IgD-negative memory B cell (primary cell): ENCODE measurements around the gene E4F1. TPM values are rescaled to one million over a fixed set of nuclear protein-coding genes. Genes with fewer than 3 reads are reported as not detected.
A peak's percentile ranks its signal among the peaks of the same experiment; 100 is the strongest.
"Not testable (repeated sequence)": the region's sequence is repeated elsewhere in the genome, so short reads cannot be mapped to it uniquely, and the experiment has no call there.

Experiments
- H3K27ac Mint-ChIP-seq, 3 donors: one replicate each; pipeline ENCODE4 v1.8.0; 2020 to 2022; ENCODE audit warnings: mild to moderate bottlenecking in 3 of 3, mixed read lengths in 3 of 3, moderate library complexity in 1 of 3
- H3K27me3 Mint-ChIP-seq: one replicate; pipeline ENCODE4 v1.8.0; 2021; ENCODE audit warnings: mixed read lengths
- H3K36me3 Mint-ChIP-seq: one replicate; pipeline ENCODE4 v1.8.0; 2020; ENCODE audit warnings: mild to moderate bottlenecking, mixed read lengths
- H3K4me1 Mint-ChIP-seq, 3 donors: one replicate each; pipeline ENCODE4 v1.8.0; 2020 to 2022; ENCODE audit warnings: mixed read lengths in 3 of 3, mild to moderate bottlenecking in 1 of 3
- H3K4me3 Mint-ChIP-seq, 4 donors: one replicate each; pipeline ENCODE4 v1.8.0; 2020 to 2022; ENCODE audit warnings: mild to moderate bottlenecking in 4 of 4, mixed read lengths in 4 of 4, moderate library complexity in 3 of 4
- H3K9me3 Mint-ChIP-seq, 3 donors: one replicate each; pipeline ENCODE4 v1.8.0; 2020 to 2021; ENCODE audit warnings: mixed read lengths in 3 of 3, mild to moderate bottlenecking in 1 of 3
- polyA plus RNA-seq: library from polyadenylated mRNA; unstranded; fragments of 300-500 nt; fragmentation: Illumina TruSeq; gene quantifications from one replicate; pipeline ENCODE4 v1.2.3, GENCODE V29; 2021

E4F1 gene
- polyA plus RNA-seq, 1 donor from 2014 or later: 23.2 TPM

- Mint-ChIP-seq H3K27me3 (peaks cover 32% of the 10 kb centered on the region), H3K27ac (no peak within 1 kb of the TSS), H3K4me3 (peak within 1 kb of the TSS in 3 of 4 donors; percentile 41 to 79 (median 70)), H3K9me3 (no peaks in the 10 kb centered on the region), H3K36me3 (peaks cover 1% of the 10 kb centered on the region), H3K4me1 (peaks cover 0 to 3% (median 3%) of the 10 kb centered on the region in 3 donors)
Observed at GRCh38 chr16:2196162-2196980, 27.0 kb upstream of the E4F1 start, which contains the start of gene CASKIN1. Gene CASKIN1, minus strand, starts transcription at chr16:2196605. Its CDS starts 173 bp downstream, at chr16:2196432.

- H3K9me3 Mint-ChIP-seq: no peaks in the 10 kb centered on the region
- peaks cover 0 to 3% (median 3%) of the 10 kb centered on the region in 3 donors for H3K4me1 Mint-ChIP-seq
- H3K27me3 Mint-ChIP-seq: peaks cover 32% of the 10 kb centered on the region
- peak overlapping the region in 2 of 4 donors; percentile 34 to 70 for H3K4me3 Mint-ChIP-seq
- no peak overlapping the region for H3K27ac Mint-ChIP-seq
- peaks cover 4% of the 10 kb centered on the region for H3K36me3 Mint-ChIP-seq
Observed at GRCh38 chr16:2196981-2197511, 26.3 kb upstream of the E4F1 start.

- Mint-ChIP-seq H3K4me3 (peak overlapping the region in 2 of 4 donors; percentile 55 to 83), H3K36me3 (peaks cover 4% of the 10 kb centered on the region), H3K4me1 (peaks cover 0 to 4% (median 3%) of the 10 kb centered on the region in 3 donors), H3K27me3 (peaks cover 29% of the 10 kb centered on the region), H3K27ac (no peak overlapping the region), H3K9me3 (no peaks in the 10 kb centered on the region)
Observed at GRCh38 chr16:2197765-2198164, 25.6 kb upstream of the E4F1 start.

- H3K4me1 Mint-ChIP-seq: peaks cover 0 to 4% (median 3%) of the 10 kb centered on the region in 3 donors
- H3K27me3 Mint-ChIP-seq: peaks cover 29% of the 10 kb centered on the region
- H3K4me3 Mint-ChIP-seq: peak overlapping the region in 1 of 4 donors; percentile 83
- no peaks in the 10 kb centered on the region for H3K9me3 Mint-ChIP-seq
- no peak overlapping the region for H3K27ac Mint-ChIP-seq
- peaks cover 4% of the 10 kb centered on the region for H3K36me3 Mint-ChIP-seq
Observed at GRCh38 chr16:2198283-2198682, 25.1 kb upstream of the E4F1 start.

GRCh38 chr16:2199095-2199494 lies 24.3 kb upstream of the E4F1 start:
- H3K4me1 Mint-ChIP-seq: peaks cover 0 to 4% (median 3%) of the 10 kb centered on the region in 3 donors
- no peak overlapping the region for H3K4me3 Mint-ChIP-seq
- no peak overlapping the region for H3K27ac Mint-ChIP-seq
- no peaks in the 10 kb centered on the region for H3K9me3 Mint-ChIP-seq
- H3K27me3 Mint-ChIP-seq: peaks cover 27% of the 10 kb centered on the region
- peaks cover 4% of the 10 kb centered on the region for H3K36me3 Mint-ChIP-seq

GRCh38 chr16:2199621-2200139 lies 23.7 kb upstream of the E4F1 start:
- H3K4me1 Mint-ChIP-seq: peaks cover 0 to 7% (median 7%) of the 10 kb centered on the region in 3 donors

GRCh38 chr16:2200313-2200712 lies 23.1 kb upstream of the E4F1 start:
- Mint-ChIP-seq H3K36me3 (peaks cover 4% of the 10 kb centered on the region), H3K27ac (peak overlapping the region in 1 of 3 donors; percentile 39), H3K27me3 (peaks cover 17% of the 10 kb centered on the region), H3K4me3 (no peak overlapping the region), H3K9me3 (no peaks in the 10 kb centered on the region), H3K4me1 (peaks cover 0 to 5% (median 4%) of the 10 kb centered on the region in 3 donors)

More at GRCh38 chr16:2199621-2200139, 23.7 kb upstream of the E4F1 start:
- Mint-ChIP-seq H3K36me3 (peaks cover 4% of the 10 kb centered on the region), H3K4me3 (no peak overlapping the region), H3K27me3 (peaks cover 24% of the 10 kb centered on the region), H3K27ac (no peak overlapping the region), H3K9me3 (no peaks in the 10 kb centered on the region)

GRCh38 chr16:2203119-2203688 lies 20.2 kb upstream of the E4F1 start:
- not testable (repeated sequence) for H3K36me3 Mint-ChIP-seq, H3K9me3 Mint-ChIP-seq, H3K27me3 Mint-ChIP-seq
- peaks cover 6 to 15% (median 9%) of the 10 kb centered on the region in 3 donors for H3K4me1 Mint-ChIP-seq
- H3K27ac Mint-ChIP-seq: peak overlapping the region in 2 of 3 donors; percentile 82 to 95
- peak overlapping the region in 3 of 4 donors; percentile 28 to 89 (median 72) for H3K4me3 Mint-ChIP-seq

- Mint-ChIP-seq H3K36me3 (peaks cover 4% of the 10 kb centered on the region), H3K9me3 (no peaks in the 10 kb centered on the region), H3K27ac (peak overlapping the region; percentile 27 to 95 (median 49)), H3K4me3 (peak overlapping the region; percentile 67 to 95 (median 78)), H3K27me3 (peaks cover 3% of the 10 kb centered on the region), H3K4me1 (peaks cover 6 to 15% (median 9%) of the 10 kb centered on the region in 3 donors)
Observed at GRCh38 chr16:2204416-2205103, 18.8 kb upstream of the E4F1 start.

GRCh38 chr16:2205104-2205966 lies 18.1 kb upstream of the E4F1 start, which contains the start of gene MLST8:
Gene MLST8, plus strand, starts transcription at chr16:2205454. Its CDS starts 632 bp downstream, at chr16:2206086.
- peaks cover under 1% of the 10 kb centered on the region for H3K27me3 Mint-ChIP-seq
- H3K36me3 Mint-ChIP-seq: peaks cover 4% of the 10 kb centered on the region

GRCh38 chr16:2205967-2206313 lies 17.5 kb upstream of the E4F1 start:
- Mint-ChIP-seq H3K27me3 (no peaks in the 10 kb centered on the region), H3K9me3 (no peaks in the 10 kb centered on the region), H3K36me3 (peaks cover 4% of the 10 kb centered on the region), H3K4me1 (peaks cover 6 to 15% (median 9%) of the 10 kb centered on the region in 3 donors), H3K27ac (peak overlapping the region; percentile 16 to 95 (median 88)), H3K4me3 (peak overlapping the region; percentile 72 to 89 (median 84))

More at GRCh38 chr16:2205104-2205966, 18.1 kb upstream of the E4F1 start, which contains the start of gene MLST8:
- peak within 1 kb of the TSS; percentile 72 to 95 (median 84) for H3K4me3 Mint-ChIP-seq
- peaks cover 6 to 15% (median 9%) of the 10 kb centered on the region in 3 donors for H3K4me1 Mint-ChIP-seq
- no peaks in the 10 kb centered on the region for H3K9me3 Mint-ChIP-seq
- peak within 1 kb of the TSS; percentile 27 to 95 (median 93) for H3K27ac Mint-ChIP-seq

GRCh38 chr16:2206420-2206779 lies 17.0 kb upstream of the E4F1 start:
- Mint-ChIP-seq H3K36me3 (peaks cover 4% of the 10 kb centered on the region), H3K27ac (peak overlapping the region in 2 of 3 donors; percentile 88 to 95), H3K4me3 (peak overlapping the region in 3 of 4 donors; percentile 72 to 89 (median 84)), H3K4me1 (peaks cover 6 to 15% (median 9%) of the 10 kb centered on the region in 3 donors), H3K27me3 (no peaks in the 10 kb centered on the region), H3K9me3 (no peaks in the 10 kb centered on the region)

- Mint-ChIP-seq H3K36me3 (peaks cover 2% of the 10 kb centered on the region), H3K4me3 (peak overlapping the region in 1 of 4 donors; percentile 83), H3K9me3 (no peaks in the 10 kb centered on the region), H3K27me3 (no peaks in the 10 kb centered on the region), H3K4me1 (peaks cover 6 to 15% (median 9%) of the 10 kb centered on the region in 3 donors), H3K27ac (peak overlapping the region in 1 of 3 donors; percentile 95)
Observed at GRCh38 chr16:2206780-2207433, 16.5 kb upstream of the E4F1 start.
